A673 (cell line): ENCODE results near the gene TMEM212.

Experiments
- CTCF ChIP-seq: fragments of 300-800, 200-600 bp; sonication (generic); conservative IDR thresholded peaks from 2 replicates; pipeline ENCODE4 v1.5.1; 2017; ENCODE audit warnings: low read depth, mild to moderate bottlenecking, antibody characterized with exemption, low read length, moderate library complexity, mixed read lengths
- EZH2 ChIP-seq: fragments of 200-600 bp; sonication (generic); IDR thresholded peaks from 2 replicates; pipeline ENCODE4 v1.6.1; 2017; ENCODE audit warnings: borderline replicate concordance, low read depth, mild to moderate bottlenecking, mixed read lengths, antibody characterized with exemption, low read length; ENCODE audit not compliant: poor library complexity, severe bottlenecking

GRCh38 chr3:171839270-171839669 lies 3.9 kb upstream of the TMEM212 start:
- TF ChIP-seq CTCF (no peak), EZH2 (no peak)
